ENCODE data around the gene SAFB. TPM values are rescaled to one million over a fixed set of nuclear protein-coding genes. Genes with fewer than 3 reads are reported as not detected.
A peak's percentile ranks its signal among the peaks of the same experiment; 100 is the strongest.

The SAFB gene
- total RNA-seq, 2 donors from 2014 or later: 49.8 to 244 TPM

GRCh38 chr19:5617080-5617479, 5.8 kb upstream of the SAFB start:
- Histone ChIP-seq H3K4me1 (peaks cover 35% of the 10 kb centered on the region), H3K4me3 (no peak overlapping the region), H3K9me3 (no peaks in the 10 kb centered on the region), H3K27ac (no peak overlapping the region), H3K36me3 (replicated peaks in 1 of 2; ENCODE audit: insufficient read depth in 1 of 2, low read depth in 2 of 2) (peaks cover 20 to 40% of the 10 kb centered on the region in 2 donors), H3K27me3 (no peaks in the 10 kb centered on the region)
- ATAC-seq (no peak), DNase-seq (no peak)
- TF ChIP-seq POLR2A (IDR thresholded peaks at IDR 0.05): no peak
- no peak for TF ChIP-seq CTCF (IDR thresholded peaks at IDR 0.05)
- WGBS, 2 donors: 65 to 81% methylated on average over 1 of the region's 1 CpG
- intact Hi-C loops (cut with DNase I): no loop called here

- Histone ChIP-seq H3K4me1 (peaks cover 35% of the 10 kb centered on the region), H3K4me3 (no peak overlapping the region), H3K36me3 (replicated peaks in 1 of 2; ENCODE audit: insufficient read depth in 1 of 2, low read depth in 2 of 2) (peaks cover 14 to 26% of the 10 kb centered on the region in 2 donors), H3K27ac (no peak overlapping the region), H3K27me3 (no peaks in the 10 kb centered on the region), H3K9me3 (no peaks in the 10 kb centered on the region)
- no peak for DNase-seq
- no peak for ATAC-seq
- intact Hi-C loops (cut with DNase I): no loop called here
- WGBS, 2 donors: 77 to 91% methylated on average over 9 of the region's 9 CpGs
- no peak for TF ChIP-seq POLR2A (IDR thresholded peaks at IDR 0.05)
Observed at GRCh38 chr19:5618591-5618990, 4.3 kb upstream of the SAFB start.

- DNase-seq (no peak), ATAC-seq (no peak)
- WGBS, 2 donors: 32 to 40% methylated on average over 3 of the region's 3 CpGs
- Histone ChIP-seq H3K4me1 (peaks cover 43% of the 10 kb centered on the region), H3K9me3 (no peaks in the 10 kb centered on the region), H3K4me3 (no peak overlapping the region), H3K27me3 (no peaks in the 10 kb centered on the region), H3K27ac (no peak overlapping the region), H3K36me3 (replicated peaks in 1 of 2; ENCODE audit: insufficient read depth in 1 of 2, low read depth in 2 of 2) (peaks cover 7 to 13% of the 10 kb centered on the region in 2 donors)
- TF ChIP-seq POLR2A (IDR thresholded peaks at IDR 0.05) (no peak), CTCF (IDR thresholded peaks at IDR 0.05) (no peak)
- intact Hi-C loops (cut with DNase I): no loop called here
Observed at GRCh38 chr19:5619946-5620345, 2.9 kb upstream of the SAFB start.

- no peaks in the 10 kb centered on the region for H3K9me3 ChIP-seq
- H3K36me3 ChIP-seq (replicated peaks in 1 of 2; ENCODE audit: insufficient read depth in 1 of 2, low read depth in 2 of 2): peaks cover 0 to 4% of the 10 kb centered on the region in 2 donors
- peak overlapping the region in 3 of 4 donors; percentile 95 to 96 (median 95) for H3K27ac ChIP-seq
- ATAC-seq: no peak
- intact Hi-C loops (cut with DNase I): no loop called here
- 10 to 21% methylated on average over 14 of the region's 14 CpGs for WGBS, 2 donors
- no peaks in the 10 kb centered on the region for H3K27me3 ChIP-seq
- DNase-seq: peak in 3 of 4 donors; percentile 18 to 27 (median 22)
- TF ChIP-seq CTCF (IDR thresholded peaks at IDR 0.05): no peak
- no peak for TF ChIP-seq POLR2A (IDR thresholded peaks at IDR 0.05)
- H3K4me1 ChIP-seq: peaks cover 57% of the 10 kb centered on the region
- H3K4me3 ChIP-seq: peak overlapping the region; percentile 91 to 96
Observed at GRCh38 chr19:5621311-5621944, 1.5 kb upstream of the SAFB start.

GRCh38 chr19:5621945-5622464, 878 bp upstream of the SAFB start:
- TF ChIP-seq POLR2A (IDR thresholded peaks at IDR 0.05) (no peak), CTCF (IDR thresholded peaks at IDR 0.05) (no peak)
- DNase-seq: peak; percentile 19 to 41 (median 24)
- Histone ChIP-seq H3K27ac (peak overlapping the region; percentile 87 to 96 (median 95)), H3K4me1 (peaks cover 57% of the 10 kb centered on the region), H3K36me3 (replicated peaks in 1 of 2; ENCODE audit: insufficient read depth in 1 of 2, low read depth in 2 of 2) (peaks cover 0 to 4% of the 10 kb centered on the region in 2 donors), H3K27me3 (no peaks in the 10 kb centered on the region), H3K4me3 (peak overlapping the region; percentile 91 to 96), H3K9me3 (no peaks in the 10 kb centered on the region)
- intact Hi-C loops (cut with DNase I): no loop called here
- WGBS, 2 donors: 1% methylated on average over 18 to 35 of the region's 35 CpGs
- ATAC-seq: no peak

All from body of pancreas (tissue), 4 donors.